Tibial nerve (tissue), 4 donors: ENCODE results near the gene ST8SIA4.

ENCODE experiments used
- EP300 ChIP-seq, 2 donors: sonication (generic); formaldehyde crosslinking; IDR thresholded peaks; one replicate each; pipeline ENCODE4 v1.6.1; 2017; ENCODE audit warnings: antibody characterized with exemption in 2 of 2, mild to moderate bottlenecking in 1 of 2
- POLR2A ChIP-seq, 2 donors: fragments of 450-650 bp; IDR thresholded peaks; one replicate each; pipeline ENCODE4 v1.6.1; 2017; ENCODE audit warnings: antibody characterized with exemption in 2 of 2, mild to moderate bottlenecking in 2 of 2, moderate library complexity in 2 of 2
- TF ChIP-seq, protein P1 (sequence below), 5 experiments: fragments of 200-600 bp in 3 of 5; fragments of 450-650 bp in 2 of 5; sonication (generic) in 3 of 5; IDR thresholded peaks; one replicate each; pipeline ENCODE4 v1.5.1; 2016 to 2019; ENCODE audit warnings: antibody characterized with exemption in 5 of 5, mild to moderate bottlenecking in 3 of 5, moderate library complexity in 2 of 5

DNA sequence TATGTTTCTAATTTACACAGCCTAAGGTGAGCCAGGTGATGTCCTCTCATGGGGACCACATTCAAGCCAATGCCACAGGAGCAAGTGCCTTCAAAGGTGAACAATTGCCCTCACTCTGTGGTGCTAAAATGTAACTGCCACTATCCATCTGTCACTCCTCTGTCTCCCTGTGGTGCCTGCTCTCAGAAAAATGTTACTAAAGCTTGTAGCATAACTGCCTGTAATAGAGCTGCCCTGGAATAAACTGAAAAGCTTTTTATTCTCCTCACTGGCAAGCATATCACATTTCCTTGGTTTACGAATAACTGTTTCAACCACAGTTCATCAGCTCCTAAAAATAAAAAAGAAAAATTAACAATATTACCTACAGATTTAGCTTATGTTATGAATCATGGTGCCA, 142.4 kb downstream of the ST8SIA4 start:
- TF ChIP-seq POLR2A (IDR thresholded peaks at IDR 0.05) (no peak), EP300 (IDR thresholded peaks at IDR 0.05) (no peak)
- TF ChIP-seq, protein P1, sequence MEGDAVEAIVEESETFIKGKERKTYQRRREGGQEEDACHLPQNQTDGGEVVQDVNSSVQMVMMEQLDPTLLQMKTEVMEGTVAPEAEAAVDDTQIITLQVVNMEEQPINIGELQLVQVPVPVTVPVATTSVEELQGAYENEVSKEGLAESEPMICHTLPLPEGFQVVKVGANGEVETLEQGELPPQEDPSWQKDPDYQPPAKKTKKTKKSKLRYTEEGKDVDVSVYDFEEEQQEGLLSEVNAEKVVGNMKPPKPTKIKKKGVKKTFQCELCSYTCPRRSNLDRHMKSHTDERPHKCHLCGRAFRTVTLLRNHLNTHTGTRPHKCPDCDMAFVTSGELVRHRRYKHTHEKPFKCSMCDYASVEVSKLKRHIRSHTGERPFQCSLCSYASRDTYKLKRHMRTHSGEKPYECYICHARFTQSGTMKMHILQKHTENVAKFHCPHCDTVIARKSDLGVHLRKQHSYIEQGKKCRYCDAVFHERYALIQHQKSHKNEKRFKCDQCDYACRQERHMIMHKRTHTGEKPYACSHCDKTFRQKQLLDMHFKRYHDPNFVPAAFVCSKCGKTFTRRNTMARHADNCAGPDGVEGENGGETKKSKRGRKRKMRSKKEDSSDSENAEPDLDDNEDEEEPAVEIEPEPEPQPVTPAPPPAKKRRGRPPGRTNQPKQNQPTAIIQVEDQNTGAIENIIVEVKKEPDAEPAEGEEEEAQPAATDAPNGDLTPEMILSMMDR (IDR thresholded peaks at IDR 0.05), result no peak
